ENCODE data around the gene HTRA2.

DNA sequence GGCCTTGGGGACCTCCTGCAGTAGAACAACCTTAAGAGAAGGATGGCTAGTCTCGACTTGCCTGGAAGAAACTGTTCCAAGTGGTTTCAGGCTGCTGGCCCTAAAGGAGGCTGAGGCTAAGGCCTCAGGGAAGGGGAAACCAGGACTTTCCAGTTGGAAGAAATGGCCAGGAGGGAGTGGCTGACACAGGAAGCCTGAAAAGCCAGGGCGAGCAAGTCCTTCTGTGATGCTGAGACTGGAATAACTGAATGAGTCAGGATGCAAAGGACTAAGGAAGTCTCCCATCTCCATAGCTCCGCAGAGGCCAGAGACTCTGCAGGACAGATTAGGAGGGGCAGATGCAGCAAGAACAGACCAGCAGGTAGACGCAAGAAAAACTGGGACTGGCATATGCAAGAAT, 7.4 kb downstream of the HTRA2 start:
- TF ChIP-seq, protein P1, sequence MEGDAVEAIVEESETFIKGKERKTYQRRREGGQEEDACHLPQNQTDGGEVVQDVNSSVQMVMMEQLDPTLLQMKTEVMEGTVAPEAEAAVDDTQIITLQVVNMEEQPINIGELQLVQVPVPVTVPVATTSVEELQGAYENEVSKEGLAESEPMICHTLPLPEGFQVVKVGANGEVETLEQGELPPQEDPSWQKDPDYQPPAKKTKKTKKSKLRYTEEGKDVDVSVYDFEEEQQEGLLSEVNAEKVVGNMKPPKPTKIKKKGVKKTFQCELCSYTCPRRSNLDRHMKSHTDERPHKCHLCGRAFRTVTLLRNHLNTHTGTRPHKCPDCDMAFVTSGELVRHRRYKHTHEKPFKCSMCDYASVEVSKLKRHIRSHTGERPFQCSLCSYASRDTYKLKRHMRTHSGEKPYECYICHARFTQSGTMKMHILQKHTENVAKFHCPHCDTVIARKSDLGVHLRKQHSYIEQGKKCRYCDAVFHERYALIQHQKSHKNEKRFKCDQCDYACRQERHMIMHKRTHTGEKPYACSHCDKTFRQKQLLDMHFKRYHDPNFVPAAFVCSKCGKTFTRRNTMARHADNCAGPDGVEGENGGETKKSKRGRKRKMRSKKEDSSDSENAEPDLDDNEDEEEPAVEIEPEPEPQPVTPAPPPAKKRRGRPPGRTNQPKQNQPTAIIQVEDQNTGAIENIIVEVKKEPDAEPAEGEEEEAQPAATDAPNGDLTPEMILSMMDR (IDR thresholded peaks at IDR 0.05 in 4 of 5, conservative IDR thresholded peaks at IDR 0.05 in 1 of 5) = no peak
- TF ChIP-seq POLR2A (IDR thresholded peaks at IDR 0.05) = no peak
